T-helper 2 cell treated with Interferon-gamma antibody and Interleukin-4, amounts not matched to agents 100 ng/mL and 5 ng/mL, for 36 hours (primary cell): ENCODE measurements around the gene ZBTB17. TPM values are rescaled to one million over a fixed set of nuclear protein-coding genes. Genes with fewer than 3 reads are reported as not detected.

Experiments used
- intact Hi-C: fragments of 100-400 bp; cut with micrococcal nuclease; formaldehyde crosslinking; loops from one replicate; pipeline ENCODE4 v1.15.1; 2023
- total RNA-seq: library from RNA; stranded (reverse); gene quantifications from 2 replicates; pipeline ENCODE4 v1.2.3, GENCODE V29; 2022

ZBTB17 gene
- total RNA-seq, 1 donor from 2014 or later, result 35.3 TPM

- intact Hi-C loops, result no loop called here
Measured at GRCh38 chr1:15989776-15990175, 13.9 kb upstream of the ZBTB17 start.

GRCh38 chr1:15988856-15989736 lies 13.2 kb upstream of the ZBTB17 start:
- intact Hi-C loops, result no loop called here

GRCh38 chr1:15985611-15986297 lies 9.9 kb upstream of the ZBTB17 start:
- intact Hi-C loops, result no loop called here

- intact Hi-C loops, result no loop called here
Measured at GRCh38 chr1:15983275-15983674, 7.4 kb upstream of the ZBTB17 start.

- intact Hi-C loops, result no loop called here
Measured at GRCh38 chr1:15981679-15982078, 5.8 kb upstream of the ZBTB17 start.

- intact Hi-C loops, result loop anchor here (5.0 kb wide), 1 partner anchor 131 kb away; the partner anchor contains the start of gene SPEN
Measured at GRCh38 chr1:15977947-15978346, 2.0 kb upstream of the ZBTB17 start.

GRCh38 chr1:15975358-15975804 lies 520 bp downstream of the ZBTB17 start:
- intact Hi-C loops, result loop anchor here (5.0 kb wide), 1 partner anchor 128 kb away; the partner anchor contains the start of gene SPEN

- intact Hi-C loops, result loop anchor here (5.0 kb wide), 1 partner anchor 128 kb away; the partner anchor contains the start of gene SPEN
Measured at GRCh38 chr1:15974855-15975254, 1.0 kb downstream of the ZBTB17 start.

GRCh38 chr1:15973772-15974171 lies 2.1 kb downstream of the ZBTB17 start:
- intact Hi-C loops, result no loop called here

- intact Hi-C loops, result no loop called here
Measured at GRCh38 chr1:15972409-15972808, 3.5 kb downstream of the ZBTB17 start.

GRCh38 chr1:15970911-15971310 lies 5.0 kb downstream of the ZBTB17 start:
- intact Hi-C loops, result no loop called here

GRCh38 chr1:15969321-15969880 lies 6.5 kb downstream of the ZBTB17 start:
- intact Hi-C loops, result loop anchor here (5.0 kb wide), 1 partner anchor 52 kb away; no protein-coding TSS in a partner anchor

- intact Hi-C loops, result loop anchor here (5.0 kb wide), 1 partner anchor 51 kb away; no protein-coding TSS in a partner anchor
Measured at GRCh38 chr1:15968172-15968571, 7.7 kb downstream of the ZBTB17 start.

- intact Hi-C loops, result loop anchor here (1.0 to 5.0 kb wide), 2 partner anchors 16 to 50 kb away; no protein-coding TSS in a partner anchor
Measured at GRCh38 chr1:15966956-15967344, 9.0 kb downstream of the ZBTB17 start.

GRCh38 chr1:15966081-15966955 lies 9.6 kb downstream of the ZBTB17 start:
- intact Hi-C loops, result loop anchor here (1.0 to 5.0 kb wide), 2 partner anchors 15 to 49 kb away; no protein-coding TSS in a partner anchor

GRCh38 chr1:15965228-15965767 lies 10.6 kb downstream of the ZBTB17 start:
- intact Hi-C loops, result loop anchor here (5.0 kb wide), 1 partner anchor 48 kb away; no protein-coding TSS in a partner anchor

- intact Hi-C loops, result no loop called here
Measured at GRCh38 chr1:15963968-15964648, 11.8 kb downstream of the ZBTB17 start.

- intact Hi-C loops, result no loop called here
Measured at GRCh38 chr1:15963363-15963967, 12.4 kb downstream of the ZBTB17 start.

GRCh38 chr1:15962671-15963362 lies 13.1 kb downstream of the ZBTB17 start:
- intact Hi-C loops, result no loop called here
